ENCODE data around the gene BEND6. TPM values are rescaled to one million over a fixed set of nuclear protein-coding genes. Genes with fewer than 3 reads are reported as not detected.

BEND6 gene
- total RNA-seq, 2 donors from 2014 or later: 0.32 to 0.61 TPM

Other genes starting within 250 kb of the BEND6 start
- gene KIAA1586, start 91.6 kb downstream of the BEND6 start, total RNA-seq: 1 to 10 TPM; 3.6 to 6.7 TPM
- 10 to 100 TPM; 35.1 to 35.9 TPM for gene ZNF451, start 135.1 kb downstream of the BEND6 start, total RNA-seq
- gene BAG2, start 217.2 kb downstream of the BEND6 start, total RNA-seq: 1 to 10 TPM; 1.8 to 6.3 TPM

Data from colonic mucosa (tissue), 2 donors.